ENCODE data around the gene UNC5C. TPM values are rescaled to one million over a fixed set of nuclear protein-coding genes. Genes with fewer than 3 reads are reported as not detected.

UNC5C gene
- total and polyA plus RNA-seq, 4 donors = 0.27 to 1.2 (median 0.78) TPM

DNA sequence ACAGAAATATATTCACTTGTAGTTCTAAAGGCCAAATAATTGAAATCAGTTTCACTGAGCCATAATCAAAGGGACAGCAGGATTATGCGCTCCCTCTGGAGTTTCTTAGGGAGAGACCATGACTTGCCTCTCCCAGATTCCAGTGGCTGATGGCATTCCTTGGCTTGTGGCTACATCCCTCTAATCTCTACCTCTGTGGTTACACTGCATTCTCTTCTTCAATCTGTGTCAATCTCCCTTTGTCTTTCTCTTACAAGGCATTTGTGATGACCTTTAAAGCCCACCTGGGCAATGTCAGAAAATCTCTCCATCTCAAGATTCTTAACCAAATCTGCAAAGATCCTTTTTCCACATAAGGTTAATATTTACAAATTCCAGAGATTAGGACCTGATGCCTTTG is 260.2 kb downstream of the UNC5C start:
- no peak for DNase-seq (ENCODE audit: low spot score)
- WGBS = 98% methylated on average over 1 of the region's 1 CpG
- Histone ChIP-seq H3K9me3 (ENCODE audit: control insufficient read depth in 4 of 4, low read length in 3 of 4) (peaks cover 0 to 3% (median 0%) of the 10 kb centered on the region in 4 donors), H3K4me3 (ENCODE audit: low read depth in 1 of 3, low read length in 3 of 3) (no peak overlapping the region), H3K9ac (ENCODE audit: low read depth in 1 of 2, low read length in 2 of 2) (no peak overlapping the region), H3K27ac (ENCODE audit: low read depth in 1 of 2, low read length in 2 of 2) (no peak overlapping the region), H3K36me3 (ENCODE audit: control insufficient read depth in 4 of 4, insufficient read depth in 3 of 4, low read depth in 1 of 4, low read length in 3 of 4) (no peaks in the 10 kb centered on the region), H3K4me1 (ENCODE audit: control insufficient read depth in 4 of 4, insufficient read depth in 4 of 4, low read length in 3 of 4) (no peaks in the 10 kb centered on the region), H3K27me3 (ENCODE audit: control insufficient read depth in 4 of 4, insufficient read depth in 4 of 4, low read length in 3 of 4) (no peaks in the 10 kb centered on the region)
- TF ChIP-seq RXRA (IDR thresholded peaks at IDR 0.05) (no peak), GABPA (IDR thresholded peaks at IDR 0.05 in 1 of 2, conservative IDR thresholded peaks at IDR 0.05 in 1 of 2) (no peak), TAF1 (conservative IDR thresholded peaks at IDR 0.05) (no peak), FOXA1 (IDR thresholded peaks at IDR 0.05) (no peak), NR2F2 (IDR thresholded peaks at IDR 0.05) (no peak), EGR1 (IDR thresholded peaks at IDR 0.05; ENCODE audit: low read depth in 2 of 2) (no peak), RAD21 (IDR thresholded peaks at IDR 0.05) (no peak), FOXA2 (IDR thresholded peaks at IDR 0.05) (no peak), SP1 (IDR thresholded peaks at IDR 0.05) (no peak), JUND (IDR thresholded peaks at IDR 0.05) (no peak), HNF4G (IDR thresholded peaks at IDR 0.05) (no peak), HNF4A (conservative IDR thresholded peaks at IDR 0.05) (no peak), YY1 (IDR thresholded peaks at IDR 0.05) (no peak)
- TF ChIP-seq, protein P1, sequence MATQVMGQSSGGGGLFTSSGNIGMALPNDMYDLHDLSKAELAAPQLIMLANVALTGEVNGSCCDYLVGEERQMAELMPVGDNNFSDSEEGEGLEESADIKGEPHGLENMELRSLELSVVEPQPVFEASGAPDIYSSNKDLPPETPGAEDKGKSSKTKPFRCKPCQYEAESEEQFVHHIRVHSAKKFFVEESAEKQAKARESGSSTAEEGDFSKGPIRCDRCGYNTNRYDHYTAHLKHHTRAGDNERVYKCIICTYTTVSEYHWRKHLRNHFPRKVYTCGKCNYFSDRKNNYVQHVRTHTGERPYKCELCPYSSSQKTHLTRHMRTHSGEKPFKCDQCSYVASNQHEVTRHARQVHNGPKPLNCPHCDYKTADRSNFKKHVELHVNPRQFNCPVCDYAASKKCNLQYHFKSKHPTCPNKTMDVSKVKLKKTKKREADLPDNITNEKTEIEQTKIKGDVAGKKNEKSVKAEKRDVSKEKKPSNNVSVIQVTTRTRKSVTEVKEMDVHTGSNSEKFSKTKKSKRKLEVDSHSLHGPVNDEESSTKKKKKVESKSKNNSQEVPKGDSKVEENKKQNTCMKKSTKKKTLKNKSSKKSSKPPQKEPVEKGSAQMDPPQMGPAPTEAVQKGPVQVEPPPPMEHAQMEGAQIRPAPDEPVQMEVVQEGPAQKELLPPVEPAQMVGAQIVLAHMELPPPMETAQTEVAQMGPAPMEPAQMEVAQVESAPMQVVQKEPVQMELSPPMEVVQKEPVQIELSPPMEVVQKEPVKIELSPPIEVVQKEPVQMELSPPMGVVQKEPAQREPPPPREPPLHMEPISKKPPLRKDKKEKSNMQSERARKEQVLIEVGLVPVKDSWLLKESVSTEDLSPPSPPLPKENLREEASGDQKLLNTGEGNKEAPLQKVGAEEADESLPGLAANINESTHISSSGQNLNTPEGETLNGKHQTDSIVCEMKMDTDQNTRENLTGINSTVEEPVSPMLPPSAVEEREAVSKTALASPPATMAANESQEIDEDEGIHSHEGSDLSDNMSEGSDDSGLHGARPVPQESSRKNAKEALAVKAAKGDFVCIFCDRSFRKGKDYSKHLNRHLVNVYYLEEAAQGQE (IDR thresholded peaks at IDR 0.05) = no peak
- TF ChIP-seq, protein P2, sequence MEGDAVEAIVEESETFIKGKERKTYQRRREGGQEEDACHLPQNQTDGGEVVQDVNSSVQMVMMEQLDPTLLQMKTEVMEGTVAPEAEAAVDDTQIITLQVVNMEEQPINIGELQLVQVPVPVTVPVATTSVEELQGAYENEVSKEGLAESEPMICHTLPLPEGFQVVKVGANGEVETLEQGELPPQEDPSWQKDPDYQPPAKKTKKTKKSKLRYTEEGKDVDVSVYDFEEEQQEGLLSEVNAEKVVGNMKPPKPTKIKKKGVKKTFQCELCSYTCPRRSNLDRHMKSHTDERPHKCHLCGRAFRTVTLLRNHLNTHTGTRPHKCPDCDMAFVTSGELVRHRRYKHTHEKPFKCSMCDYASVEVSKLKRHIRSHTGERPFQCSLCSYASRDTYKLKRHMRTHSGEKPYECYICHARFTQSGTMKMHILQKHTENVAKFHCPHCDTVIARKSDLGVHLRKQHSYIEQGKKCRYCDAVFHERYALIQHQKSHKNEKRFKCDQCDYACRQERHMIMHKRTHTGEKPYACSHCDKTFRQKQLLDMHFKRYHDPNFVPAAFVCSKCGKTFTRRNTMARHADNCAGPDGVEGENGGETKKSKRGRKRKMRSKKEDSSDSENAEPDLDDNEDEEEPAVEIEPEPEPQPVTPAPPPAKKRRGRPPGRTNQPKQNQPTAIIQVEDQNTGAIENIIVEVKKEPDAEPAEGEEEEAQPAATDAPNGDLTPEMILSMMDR (IDR thresholded peaks at IDR 0.05; ENCODE audit: low read depth, low read length, missing input control) = no peak
- TF ChIP-seq, protein P3, sequence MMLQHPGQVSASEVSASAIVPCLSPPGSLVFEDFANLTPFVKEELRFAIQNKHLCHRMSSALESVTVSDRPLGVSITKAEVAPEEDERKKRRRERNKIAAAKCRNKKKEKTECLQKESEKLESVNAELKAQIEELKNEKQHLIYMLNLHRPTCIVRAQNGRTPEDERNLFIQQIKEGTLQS (IDR thresholded peaks at IDR 0.05) = no peak
- TF ChIP-seq, protein P4, sequence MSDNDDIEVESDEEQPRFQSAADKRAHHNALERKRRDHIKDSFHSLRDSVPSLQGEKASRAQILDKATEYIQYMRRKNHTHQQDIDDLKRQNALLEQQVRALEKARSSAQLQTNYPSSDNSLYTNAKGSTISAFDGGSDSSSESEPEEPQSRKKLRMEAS (IDR thresholded peaks at IDR 0.05) = no peak
- TF ChIP-seq, protein P5, sequence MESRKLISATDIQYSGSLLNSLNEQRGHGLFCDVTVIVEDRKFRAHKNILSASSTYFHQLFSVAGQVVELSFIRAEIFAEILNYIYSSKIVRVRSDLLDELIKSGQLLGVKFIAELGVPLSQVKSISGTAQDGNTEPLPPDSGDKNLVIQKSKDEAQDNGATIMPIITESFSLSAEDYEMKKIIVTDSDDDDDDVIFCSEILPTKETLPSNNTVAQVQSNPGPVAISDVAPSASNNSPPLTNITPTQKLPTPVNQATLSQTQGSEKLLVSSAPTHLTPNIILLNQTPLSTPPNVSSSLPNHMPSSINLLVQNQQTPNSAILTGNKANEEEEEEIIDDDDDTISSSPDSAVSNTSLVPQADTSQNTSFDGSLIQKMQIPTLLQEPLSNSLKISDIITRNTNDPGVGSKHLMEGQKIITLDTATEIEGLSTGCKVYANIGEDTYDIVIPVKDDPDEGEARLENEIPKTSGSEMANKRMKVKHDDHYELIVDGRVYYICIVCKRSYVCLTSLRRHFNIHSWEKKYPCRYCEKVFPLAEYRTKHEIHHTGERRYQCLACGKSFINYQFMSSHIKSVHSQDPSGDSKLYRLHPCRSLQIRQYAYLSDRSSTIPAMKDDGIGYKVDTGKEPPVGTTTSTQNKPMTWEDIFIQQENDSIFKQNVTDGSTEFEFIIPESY (IDR thresholded peaks at IDR 0.05) = no peak
